ENCODE results near the gene TOPBP1.
"Not testable (repeated sequence)": the region's sequence is repeated elsewhere in the genome, so short reads cannot be mapped to it uniquely, and the experiment has no call there.

The TOPBP1 gene

GRCh38 chr3:133670525-133670995 is 8.8 kb upstream of the TOPBP1 start:
- peaks cover 27% of the 10 kb centered on the region for H3K27me3 ChIP-seq (ENCODE audit: control insufficient read depth, insufficient read depth, low read length)
- H3K27ac ChIP-seq (ENCODE audit: low read length), result no peak overlapping the region
- H3K4me3 ChIP-seq (ENCODE audit: low read length), result no peak overlapping the region
- no peak overlapping the region for H3K9ac ChIP-seq (ENCODE audit: low read length)
- H3K4me1 ChIP-seq (ENCODE audit: control insufficient read depth, low read depth, low read length), result no peaks in the 10 kb centered on the region
- no peaks in the 10 kb centered on the region for H3K36me3 ChIP-seq (ENCODE audit: control insufficient read depth, low read depth, low read length)
- no peaks in the 10 kb centered on the region for H3K9me3 ChIP-seq (ENCODE audit: control insufficient read depth, low read depth, low read length)

DNA sequence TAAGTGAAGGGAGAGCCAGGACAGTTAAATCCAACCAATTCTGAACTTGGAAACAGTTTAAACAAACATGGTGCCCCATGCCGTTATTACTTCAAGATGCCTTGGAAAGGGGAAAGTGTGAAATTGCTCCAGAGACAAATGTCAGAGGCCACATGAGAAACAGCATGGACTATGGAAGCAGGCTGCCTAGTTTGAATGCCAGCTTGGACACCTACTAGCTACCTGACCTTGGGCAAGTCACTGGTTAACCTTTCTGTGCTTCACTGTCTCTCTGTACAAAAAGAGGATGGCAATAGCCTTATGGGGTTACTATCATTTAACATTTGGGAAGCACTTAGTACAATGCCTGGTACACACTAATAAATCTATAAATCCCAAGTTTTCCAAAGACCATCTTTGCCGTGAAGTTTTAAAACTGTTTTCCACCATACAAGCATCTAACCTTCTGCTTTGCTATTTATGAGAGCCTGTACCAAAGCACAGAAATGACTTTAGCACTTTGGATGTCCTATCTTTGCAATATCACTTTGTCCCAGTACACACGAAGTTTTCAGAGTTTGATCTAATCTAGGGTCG is 8.3 kb upstream of the TOPBP1 start:
- H3K36me3 ChIP-seq (ENCODE audit: control insufficient read depth, low read depth, low read length), result no peaks in the 10 kb centered on the region
- H3K9ac ChIP-seq (ENCODE audit: low read length), result no peak overlapping the region
- no peak overlapping the region for H3K27ac ChIP-seq (ENCODE audit: low read length)
- no peaks in the 10 kb centered on the region for H3K9me3 ChIP-seq (ENCODE audit: control insufficient read depth, low read depth, low read length)
- H3K4me1 ChIP-seq (ENCODE audit: control insufficient read depth, low read depth, low read length), result no peaks in the 10 kb centered on the region
- peaks cover 22% of the 10 kb centered on the region for H3K27me3 ChIP-seq (ENCODE audit: control insufficient read depth, insufficient read depth, low read length)
- no peak overlapping the region for H3K4me3 ChIP-seq (ENCODE audit: low read length)

- H3K27ac ChIP-seq (ENCODE audit: low read length), result no peak overlapping the region
- no peak overlapping the region for H3K4me3 ChIP-seq (ENCODE audit: low read length)
- H3K27me3 ChIP-seq (ENCODE audit: control insufficient read depth, insufficient read depth, low read length), result no peaks in the 10 kb centered on the region
- no peak overlapping the region for H3K9ac ChIP-seq (ENCODE audit: low read length)
- peaks cover 4% of the 10 kb centered on the region for H3K4me1 ChIP-seq (ENCODE audit: control insufficient read depth, low read depth, low read length)
- H3K36me3 ChIP-seq (ENCODE audit: control insufficient read depth, low read depth, low read length), result no peaks in the 10 kb centered on the region
- no peaks in the 10 kb centered on the region for H3K9me3 ChIP-seq (ENCODE audit: control insufficient read depth, low read depth, low read length)
These were observed 5.4 kb upstream of the TOPBP1 start for GRCh38 chr3:133667118-133667517.

GRCh38 chr3:133665188-133665587 is 3.4 kb upstream of the TOPBP1 start:
- not testable (repeated sequence) for H3K27me3 ChIP-seq (ENCODE audit: control insufficient read depth, insufficient read depth, low read length); H3K4me3 ChIP-seq (ENCODE audit: low read length); H3K4me1 ChIP-seq (ENCODE audit: control insufficient read depth, low read depth, low read length); H3K9ac ChIP-seq (ENCODE audit: low read length); H3K27ac ChIP-seq (ENCODE audit: low read length); H3K9me3 ChIP-seq (ENCODE audit: control insufficient read depth, low read depth, low read length); H3K36me3 ChIP-seq (ENCODE audit: control insufficient read depth, low read depth, low read length)

DNA sequence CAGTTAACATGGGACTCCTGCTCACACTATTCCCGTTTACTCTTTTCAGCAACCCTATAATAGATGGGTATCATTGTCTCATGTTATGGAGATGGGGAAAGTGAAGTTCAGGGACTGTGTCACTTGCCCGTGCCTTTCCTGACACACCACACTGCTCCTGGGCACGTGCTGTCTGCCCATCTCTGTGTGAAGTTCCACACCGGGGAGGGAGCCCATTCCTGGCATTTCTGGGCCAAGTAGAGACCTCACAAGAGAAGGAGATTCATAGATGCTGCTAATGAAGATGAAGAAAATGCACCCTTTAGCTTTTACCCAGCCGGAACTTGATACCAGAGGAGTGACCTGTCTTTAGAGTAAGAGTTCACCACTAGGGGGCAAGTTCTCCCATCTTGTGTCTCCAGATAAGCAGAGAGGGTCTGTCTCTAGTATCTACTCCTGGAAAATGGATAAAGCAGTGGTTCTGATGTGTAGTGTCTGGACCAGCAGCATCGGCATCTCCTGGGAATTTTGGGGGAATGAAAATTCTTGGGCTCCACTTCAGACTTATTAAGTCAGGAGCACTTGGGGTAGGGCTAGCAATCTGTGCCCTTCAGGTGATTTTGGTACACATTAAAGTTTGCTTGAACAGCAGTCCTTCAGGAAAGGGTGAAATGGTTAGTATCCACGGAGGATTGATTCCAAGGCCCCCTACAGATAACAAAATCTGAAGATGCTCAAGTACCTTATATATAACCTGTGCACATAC is 2.0 kb upstream of the TOPBP1 start:
- Histone ChIP-seq H3K9me3 (ENCODE audit: control insufficient read depth, low read depth, low read length) (no peaks in the 10 kb centered on the region), H3K36me3 (ENCODE audit: control insufficient read depth, low read depth, low read length) (peaks cover 7% of the 10 kb centered on the region), H3K4me3 (ENCODE audit: low read length) (no peak overlapping the region), H3K4me1 (ENCODE audit: control insufficient read depth, low read depth, low read length) (peaks cover 5% of the 10 kb centered on the region), H3K9ac (ENCODE audit: low read length) (no peak overlapping the region), H3K27me3 (ENCODE audit: control insufficient read depth, insufficient read depth, low read length) (no peaks in the 10 kb centered on the region), H3K27ac (ENCODE audit: low read length) (no peak overlapping the region)

- H3K27ac ChIP-seq (ENCODE audit: low read length), result no peak overlapping the region
- no peaks in the 10 kb centered on the region for H3K9me3 ChIP-seq (ENCODE audit: control insufficient read depth, low read depth, low read length)
- H3K27me3 ChIP-seq (ENCODE audit: control insufficient read depth, insufficient read depth, low read length), result no peaks in the 10 kb centered on the region
- H3K4me1 ChIP-seq (ENCODE audit: control insufficient read depth, low read depth, low read length), result peaks cover 5% of the 10 kb centered on the region
- peak overlapping the region; percentile 99 for H3K4me3 ChIP-seq (ENCODE audit: low read length)
- peaks cover 19% of the 10 kb centered on the region for H3K36me3 ChIP-seq (ENCODE audit: control insufficient read depth, low read depth, low read length)
- peak overlapping the region; percentile 96 for H3K9ac ChIP-seq (ENCODE audit: low read length)
These were observed 524 bp upstream of the TOPBP1 start for GRCh38 chr3:133662278-133662651.

DNA sequence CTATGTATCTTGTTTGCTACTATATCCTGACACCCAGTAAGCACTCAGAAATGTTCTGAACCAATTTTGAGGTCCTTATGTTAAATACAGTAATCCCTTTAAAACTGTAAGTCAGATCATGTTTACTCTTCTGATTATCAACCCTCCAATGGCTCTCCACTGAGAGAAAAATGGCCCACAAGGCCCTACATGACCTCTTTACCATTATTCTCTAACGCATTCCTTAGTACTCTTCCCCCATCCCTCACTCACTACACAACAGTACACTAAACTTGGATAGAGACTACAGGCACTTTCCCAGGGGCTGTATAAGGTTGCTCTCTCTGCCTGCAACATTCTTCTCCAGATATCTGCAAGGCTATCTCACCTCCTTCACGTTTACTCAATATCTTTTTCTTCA is 1.9 kb downstream of the TOPBP1 start:
- Histone ChIP-seq H3K4me1 (ENCODE audit: control insufficient read depth, low read depth, low read length) (peaks cover 5% of the 10 kb centered on the region), H3K27ac (ENCODE audit: low read length) (no peak overlapping the region), H3K4me3 (ENCODE audit: low read length) (no peak overlapping the region), H3K9me3 (ENCODE audit: control insufficient read depth, low read depth, low read length) (no peaks in the 10 kb centered on the region), H3K27me3 (ENCODE audit: control insufficient read depth, insufficient read depth, low read length) (no peaks in the 10 kb centered on the region), H3K9ac (ENCODE audit: low read length) (no peak overlapping the region), H3K36me3 (ENCODE audit: control insufficient read depth, low read depth, low read length) (peaks cover 38% of the 10 kb centered on the region)

DNA sequence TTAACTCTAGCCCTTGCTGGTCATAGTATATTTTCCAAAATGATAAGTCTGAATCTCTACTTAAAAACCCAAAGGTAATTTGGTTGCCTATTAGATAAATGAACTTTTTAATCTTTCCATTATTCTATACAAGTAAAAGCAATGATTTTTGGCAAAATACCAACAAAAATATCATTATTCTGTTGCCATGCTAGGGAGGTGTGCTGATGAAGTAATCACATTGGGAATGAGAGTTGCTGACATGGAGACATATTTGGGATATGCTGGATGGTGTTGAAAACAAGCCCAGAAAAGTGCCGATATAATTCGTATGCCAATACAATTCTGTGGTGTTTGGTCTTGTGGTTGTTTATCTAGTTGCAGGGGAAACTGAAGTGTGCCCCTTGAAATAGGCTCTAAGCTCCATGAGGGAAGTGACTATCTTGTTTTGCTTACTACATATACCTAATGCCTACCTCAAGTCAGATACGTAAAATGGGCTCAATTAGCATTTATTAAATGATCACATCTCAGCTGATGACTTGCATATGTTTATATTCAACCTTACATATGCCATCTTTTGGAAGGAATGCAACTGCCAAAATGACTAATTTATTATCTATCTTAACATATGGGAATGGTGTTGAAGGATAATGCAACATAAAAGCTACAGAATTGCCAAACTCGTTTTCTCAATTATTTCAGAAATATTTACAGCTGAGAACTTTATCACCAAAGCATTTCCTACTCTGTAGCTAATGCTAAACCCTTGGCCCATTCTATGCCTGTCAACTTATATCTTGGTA is 5.8 kb downstream of the TOPBP1 start:
- peaks cover 70% of the 10 kb centered on the region for H3K36me3 ChIP-seq (ENCODE audit: control insufficient read depth, low read depth, low read length)

GRCh38 chr3:133649486-133650068 is 12.2 kb downstream of the TOPBP1 start:
- Histone ChIP-seq H3K4me1 (ENCODE audit: control insufficient read depth, low read depth, low read length) (no peaks in the 10 kb centered on the region), H3K4me3 (ENCODE audit: low read length) (no peak overlapping the region), H3K9ac (ENCODE audit: low read length) (no peak overlapping the region), H3K27me3 (ENCODE audit: control insufficient read depth, insufficient read depth, low read length) (no peaks in the 10 kb centered on the region), H3K9me3 (ENCODE audit: control insufficient read depth, low read depth, low read length) (no peaks in the 10 kb centered on the region), H3K27ac (ENCODE audit: low read length) (no peak overlapping the region), H3K36me3 (ENCODE audit: control insufficient read depth, low read depth, low read length) (peaks cover 79% of the 10 kb centered on the region)

More for the DNA sequence above, 5.8 kb downstream of the TOPBP1 start:
- Histone ChIP-seq H3K27me3 (ENCODE audit: control insufficient read depth, insufficient read depth, low read length) (no peaks in the 10 kb centered on the region), H3K9me3 (ENCODE audit: control insufficient read depth, low read depth, low read length) (no peaks in the 10 kb centered on the region), H3K4me1 (ENCODE audit: control insufficient read depth, low read depth, low read length) (no peaks in the 10 kb centered on the region), H3K9ac (ENCODE audit: low read length) (no peak overlapping the region), H3K27ac (ENCODE audit: low read length) (no peak overlapping the region), H3K4me3 (ENCODE audit: low read length) (no peak overlapping the region)

DNA sequence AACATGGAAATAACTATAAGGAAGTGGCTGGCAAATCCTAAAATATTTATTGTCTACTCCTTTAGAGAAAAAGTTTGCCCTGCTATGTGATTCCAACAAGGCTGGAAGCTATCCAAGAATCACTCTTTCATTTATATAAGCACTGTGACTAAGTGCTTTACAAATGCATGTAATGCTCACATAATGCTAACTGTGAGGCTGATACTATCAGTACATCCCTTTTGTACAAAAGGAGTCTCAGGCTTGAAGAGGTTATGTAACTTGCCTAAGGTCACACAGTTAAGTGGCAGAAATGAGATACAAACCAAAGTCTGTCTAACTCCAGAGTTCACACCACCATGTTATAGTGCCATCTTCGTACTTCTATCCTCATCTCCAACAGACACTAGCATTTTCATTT is 17.0 kb downstream of the TOPBP1 start:
- Histone ChIP-seq H3K9me3 (ENCODE audit: control insufficient read depth, low read depth, low read length) (no peaks in the 10 kb centered on the region), H3K36me3 (ENCODE audit: control insufficient read depth, low read depth, low read length) (peaks cover 84% of the 10 kb centered on the region), H3K4me3 (ENCODE audit: low read length) (no peak overlapping the region), H3K27ac (ENCODE audit: low read length) (no peak overlapping the region), H3K4me1 (ENCODE audit: control insufficient read depth, low read depth, low read length) (no peaks in the 10 kb centered on the region), H3K9ac (ENCODE audit: low read length) (no peak overlapping the region), H3K27me3 (ENCODE audit: control insufficient read depth, insufficient read depth, low read length) (no peaks in the 10 kb centered on the region)

DNA sequence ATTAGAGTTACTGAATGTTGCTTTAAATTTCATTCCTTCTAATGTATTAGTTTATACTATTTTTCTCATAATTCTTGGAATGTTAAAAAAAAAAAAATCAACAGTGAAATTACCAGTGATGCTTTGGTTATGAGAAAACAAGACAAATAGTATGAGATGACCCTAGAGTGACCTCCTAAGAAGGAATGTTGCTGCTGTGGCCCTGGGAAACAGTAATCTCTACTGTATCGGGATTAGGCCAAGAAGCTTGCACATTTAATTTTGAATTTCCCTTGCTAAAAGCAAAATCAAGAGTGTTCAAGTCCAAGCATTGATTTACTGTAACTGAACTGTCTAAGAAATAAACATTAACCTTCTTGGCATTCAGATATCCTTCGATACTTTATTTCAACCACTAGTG is 18.1 kb downstream of the TOPBP1 start:
- H3K36me3 ChIP-seq (ENCODE audit: control insufficient read depth, low read depth, low read length), result peaks cover 85% of the 10 kb centered on the region

More for the DNA sequence above, 18.1 kb downstream of the TOPBP1 start:
- Histone ChIP-seq H3K9ac (ENCODE audit: low read length) (no peak overlapping the region), H3K27me3 (ENCODE audit: control insufficient read depth, insufficient read depth, low read length) (no peaks in the 10 kb centered on the region), H3K4me1 (ENCODE audit: control insufficient read depth, low read depth, low read length) (no peaks in the 10 kb centered on the region), H3K9me3 (ENCODE audit: control insufficient read depth, low read depth, low read length) (no peaks in the 10 kb centered on the region), H3K4me3 (ENCODE audit: low read length) (no peak overlapping the region), H3K27ac (ENCODE audit: low read length) (no peak overlapping the region)

All from iPS-18a (cell line).